ENCODE data around the gene GADD45B.

DNA sequence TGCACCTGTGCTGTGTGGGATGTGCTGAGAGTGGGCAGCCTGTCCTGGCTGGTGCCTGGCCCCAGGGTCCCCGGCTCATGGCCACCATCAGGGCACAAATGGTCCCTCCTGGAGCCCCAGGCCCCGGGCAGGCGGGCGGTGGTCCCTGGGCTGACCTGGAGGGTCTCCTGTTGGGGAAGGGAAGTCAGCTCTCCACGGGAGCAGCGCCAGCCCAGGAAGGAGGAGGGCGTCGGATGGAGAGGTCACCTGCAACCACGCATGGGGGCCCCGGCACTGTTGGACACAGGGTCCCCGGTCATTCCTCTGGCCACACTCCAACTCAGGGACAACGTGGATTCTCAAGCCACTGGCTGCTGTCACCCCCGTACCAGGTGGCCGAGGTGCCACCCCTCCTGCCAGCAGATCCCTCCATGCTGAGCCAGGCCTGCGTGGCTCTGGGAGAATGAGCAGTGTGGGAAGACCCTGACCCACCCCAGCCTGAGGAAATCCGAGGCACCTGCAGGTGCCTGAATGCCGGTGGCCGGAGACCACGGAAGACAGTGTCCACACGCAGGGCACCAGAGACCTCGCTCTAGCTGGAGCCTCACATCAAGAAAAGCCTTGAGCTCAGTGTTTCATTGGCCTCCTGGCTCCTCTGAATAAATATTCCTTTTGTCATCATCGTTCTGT lies 32.7 kb upstream of the GADD45B start:
- TF ChIP-seq, protein P1, sequence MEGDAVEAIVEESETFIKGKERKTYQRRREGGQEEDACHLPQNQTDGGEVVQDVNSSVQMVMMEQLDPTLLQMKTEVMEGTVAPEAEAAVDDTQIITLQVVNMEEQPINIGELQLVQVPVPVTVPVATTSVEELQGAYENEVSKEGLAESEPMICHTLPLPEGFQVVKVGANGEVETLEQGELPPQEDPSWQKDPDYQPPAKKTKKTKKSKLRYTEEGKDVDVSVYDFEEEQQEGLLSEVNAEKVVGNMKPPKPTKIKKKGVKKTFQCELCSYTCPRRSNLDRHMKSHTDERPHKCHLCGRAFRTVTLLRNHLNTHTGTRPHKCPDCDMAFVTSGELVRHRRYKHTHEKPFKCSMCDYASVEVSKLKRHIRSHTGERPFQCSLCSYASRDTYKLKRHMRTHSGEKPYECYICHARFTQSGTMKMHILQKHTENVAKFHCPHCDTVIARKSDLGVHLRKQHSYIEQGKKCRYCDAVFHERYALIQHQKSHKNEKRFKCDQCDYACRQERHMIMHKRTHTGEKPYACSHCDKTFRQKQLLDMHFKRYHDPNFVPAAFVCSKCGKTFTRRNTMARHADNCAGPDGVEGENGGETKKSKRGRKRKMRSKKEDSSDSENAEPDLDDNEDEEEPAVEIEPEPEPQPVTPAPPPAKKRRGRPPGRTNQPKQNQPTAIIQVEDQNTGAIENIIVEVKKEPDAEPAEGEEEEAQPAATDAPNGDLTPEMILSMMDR (IDR thresholded peaks at IDR 0.05): no peak
- TF ChIP-seq POLR2A (IDR thresholded peaks at IDR 0.05): no peak

All from Peyer's patch (tissue), 4 donors.